OCI-LY1 (cell line): ENCODE data around the gene ARHGAP8.

Source experiments
- H2AFZ ChIP-seq: fragments of 200-600 bp; sonication (generic), shearing (Covaris generic); 2 replicates; pipeline ENCODE4 v1.6.0; 2014; ENCODE audit warnings: antibody characterized with exemption, mild to moderate bottlenecking, low read length
- H3F3A ChIP-seq: fragments of 200-600 bp; sonication (generic), shearing (Covaris generic); 2 replicates; pipeline ENCODE4 v1.6.0; 2014; ENCODE audit warnings: mild to moderate bottlenecking, antibody characterized with exemption, low read length, moderate library complexity; ENCODE audit not compliant: insufficient read depth
- H3K27ac ChIP-seq: fragments of 200-600 bp; sonication (generic); 2 replicates; pipeline ENCODE4 v1.5.1; 2014; ENCODE audit warnings: low read length, mixed run types, mild to moderate bottlenecking, low read depth; ENCODE audit not compliant: poor library complexity, severe bottlenecking
- H3K27me3 ChIP-seq: fragments of 200-600 bp; sonication (generic); 2 replicates; pipeline ENCODE4 v1.6.0; 2014; ENCODE audit warnings: antibody characterized with exemption, mild to moderate bottlenecking, low read length, moderate library complexity; ENCODE audit not compliant: insufficient read depth
- H3K36me3 ChIP-seq: fragments of 200-600 bp; sonication (generic); 2 replicates; pipeline ENCODE4 v1.6.1; 2014; ENCODE audit warnings: mild to moderate bottlenecking, antibody characterized with exemption, low read length, moderate library complexity, mixed read lengths; ENCODE audit not compliant: insufficient read depth
- H3K4me1 ChIP-seq: fragments of 200-600 bp; sonication (generic); 2 replicates; pipeline ENCODE4 v1.5.1; 2014; ENCODE audit warnings: mild to moderate bottlenecking, low read length, moderate library complexity; ENCODE audit not compliant: insufficient read depth, severe bottlenecking
- H3K4me2 ChIP-seq: fragments of 200-600 bp; sonication (generic), shearing (Covaris generic); 2 replicates; pipeline ENCODE4 v1.6.1; 2014; ENCODE audit warnings: low read length
- H3K4me3 ChIP-seq: fragments of 200-600 bp; sonication (generic); 2 replicates; pipeline ENCODE4 v1.5.1; 2014; ENCODE audit warnings: low read length, low read depth, mild to moderate bottlenecking, mixed read lengths; ENCODE audit not compliant: poor library complexity, severe bottlenecking
- H3K79me2 ChIP-seq: fragments of 200-600 bp; shearing (Covaris generic); 2 replicates; pipeline ENCODE4 v1.6.1; 2016; ENCODE audit warnings: mixed run types, low read length, mixed read lengths; ENCODE audit not compliant: insufficient read depth
- H3K9ac ChIP-seq: fragments of 200-600 bp; sonication (generic), shearing (Covaris generic); 2 replicates; pipeline ENCODE4 v1.6.1; 2014; ENCODE audit warnings: mild to moderate bottlenecking, low read length, mixed read lengths
- H3K9me2 ChIP-seq: fragments of 200-600 bp; sonication (generic), shearing (Covaris generic); 2 replicates; pipeline ENCODE4 v1.6.1; 2014; ENCODE audit warnings: low read depth, mild to moderate bottlenecking, low read length, mixed read lengths
- H3K9me3 ChIP-seq: fragments of 200-600 bp; shearing (Covaris generic); 2 replicates; pipeline ENCODE4 v1.6.1; 2014; ENCODE audit warnings: low read length, mixed read lengths
- H4K20me1 ChIP-seq: fragments of 200-600 bp; sonication (generic), shearing (Covaris generic); 2 replicates; pipeline ENCODE4 v1.6.0; 2016; ENCODE audit warnings: mild to moderate bottlenecking, low read length; ENCODE audit not compliant: insufficient read depth
- EZH2 ChIP-seq: fragments of 200-600 bp; sonication (generic), shearing (Covaris generic); IDR thresholded peaks from 2 replicates; pipeline ENCODE4 v1.8.0; 2017; ENCODE audit warnings: borderline replicate concordance, mixed run types, mild to moderate bottlenecking, antibody characterized with exemption, low read length, moderate library complexity, mixed read lengths
- TF ChIP-seq, protein P1 (sequence below): fragments of 200-600 bp; sonication (generic), shearing (Covaris generic); IDR thresholded peaks from 2 replicates; pipeline ENCODE4 v1.5.1; 2017; ENCODE audit warnings: mild to moderate bottlenecking, antibody characterized with exemption, low read length, moderate library complexity, mixed read lengths

ARHGAP8 gene

DNA sequence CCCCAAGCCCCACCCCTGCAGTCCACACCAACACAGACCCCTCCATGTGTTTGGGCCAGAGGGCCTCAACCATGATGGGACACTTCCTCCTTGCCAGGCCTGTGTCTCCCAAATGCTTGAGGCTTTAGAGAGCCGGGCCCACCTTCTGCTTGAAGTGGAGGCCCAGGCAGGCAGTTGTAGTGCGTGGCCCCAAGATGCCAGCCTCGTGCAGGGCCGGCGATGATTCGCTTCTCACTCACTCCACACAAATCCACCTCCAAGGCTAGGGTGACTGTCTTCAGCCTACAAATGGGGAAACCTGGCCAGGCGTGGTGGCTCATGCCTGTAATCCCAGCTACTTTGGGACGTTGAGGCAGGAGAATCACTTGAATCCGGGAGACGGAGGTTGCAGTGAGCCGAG is 44.6 kb upstream of the ARHGAP8 start:
- H4K20me1 ChIP-seq, result no peaks in the 10 kb centered on the region
- H3K4me1 ChIP-seq, result no peaks in the 10 kb centered on the region
- H3K27me3 ChIP-seq, result no peaks in the 10 kb centered on the region; the same call in 1 of the 2 replicates
- no peak overlapping the region for H3K27ac ChIP-seq
- H3K79me2 ChIP-seq, result no peaks in the 10 kb centered on the region
- H3K4me2 ChIP-seq, result no peak overlapping the region
- H3K9me3 ChIP-seq, result no peaks in the 10 kb centered on the region
- no peak overlapping the region for H2AFZ ChIP-seq
- no peak for TF ChIP-seq EZH2
- TF ChIP-seq, protein P1, sequence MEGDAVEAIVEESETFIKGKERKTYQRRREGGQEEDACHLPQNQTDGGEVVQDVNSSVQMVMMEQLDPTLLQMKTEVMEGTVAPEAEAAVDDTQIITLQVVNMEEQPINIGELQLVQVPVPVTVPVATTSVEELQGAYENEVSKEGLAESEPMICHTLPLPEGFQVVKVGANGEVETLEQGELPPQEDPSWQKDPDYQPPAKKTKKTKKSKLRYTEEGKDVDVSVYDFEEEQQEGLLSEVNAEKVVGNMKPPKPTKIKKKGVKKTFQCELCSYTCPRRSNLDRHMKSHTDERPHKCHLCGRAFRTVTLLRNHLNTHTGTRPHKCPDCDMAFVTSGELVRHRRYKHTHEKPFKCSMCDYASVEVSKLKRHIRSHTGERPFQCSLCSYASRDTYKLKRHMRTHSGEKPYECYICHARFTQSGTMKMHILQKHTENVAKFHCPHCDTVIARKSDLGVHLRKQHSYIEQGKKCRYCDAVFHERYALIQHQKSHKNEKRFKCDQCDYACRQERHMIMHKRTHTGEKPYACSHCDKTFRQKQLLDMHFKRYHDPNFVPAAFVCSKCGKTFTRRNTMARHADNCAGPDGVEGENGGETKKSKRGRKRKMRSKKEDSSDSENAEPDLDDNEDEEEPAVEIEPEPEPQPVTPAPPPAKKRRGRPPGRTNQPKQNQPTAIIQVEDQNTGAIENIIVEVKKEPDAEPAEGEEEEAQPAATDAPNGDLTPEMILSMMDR, result no peak
- no peak overlapping the region for H3K4me3 ChIP-seq
- no peak overlapping the region for H3K9ac ChIP-seq
- no peaks in the 10 kb centered on the region for H3K9me2 ChIP-seq
- H3K36me3 ChIP-seq, result no peaks in the 10 kb centered on the region
- no peaks in the 10 kb centered on the region for H3F3A ChIP-seq

DNA sequence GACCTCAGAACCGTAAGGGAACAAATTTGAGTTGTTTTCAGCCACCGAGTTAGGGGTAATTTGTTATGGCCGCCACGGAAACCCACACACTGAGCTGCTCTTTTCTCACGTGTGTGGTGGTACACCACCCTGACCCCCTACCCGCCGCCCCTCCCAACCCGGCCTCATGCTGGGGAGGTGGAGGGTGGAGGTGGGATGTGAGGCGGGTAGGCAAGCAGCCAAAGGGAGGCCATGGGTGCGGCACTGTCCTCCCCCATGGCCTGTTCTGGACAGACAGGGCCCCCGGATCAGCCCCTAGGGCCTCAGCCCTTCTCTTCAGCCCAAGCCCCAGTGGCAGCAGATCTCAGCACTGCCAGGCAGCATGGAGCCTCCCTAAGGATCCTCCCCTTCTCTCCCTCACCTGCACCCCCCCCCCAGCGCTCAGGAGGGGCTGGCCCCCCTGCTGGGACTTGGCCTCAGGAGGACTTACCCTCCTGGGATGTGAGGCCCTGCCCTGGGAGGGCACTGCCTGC is 42.4 kb upstream of the ARHGAP8 start:
- Histone ChIP-seq H3K9me3 (no peaks in the 10 kb centered on the region), H3K79me2 (no peaks in the 10 kb centered on the region), H3K4me3 (no peak overlapping the region), H3F3A (no peaks in the 10 kb centered on the region), H2AFZ (no peak overlapping the region), H3K9me2 (no peaks in the 10 kb centered on the region), H3K27ac (no peak overlapping the region), H3K9ac (no peak overlapping the region), H3K27me3 (no peaks in the 10 kb centered on the region; the same call in 1 of the 2 replicates), H4K20me1 (no peaks in the 10 kb centered on the region), H3K4me1 (no peaks in the 10 kb centered on the region), H3K36me3 (no peaks in the 10 kb centered on the region), H3K4me2 (no peak overlapping the region)
- TF ChIP-seq, protein P1, result no peak
- no peak for TF ChIP-seq EZH2

DNA sequence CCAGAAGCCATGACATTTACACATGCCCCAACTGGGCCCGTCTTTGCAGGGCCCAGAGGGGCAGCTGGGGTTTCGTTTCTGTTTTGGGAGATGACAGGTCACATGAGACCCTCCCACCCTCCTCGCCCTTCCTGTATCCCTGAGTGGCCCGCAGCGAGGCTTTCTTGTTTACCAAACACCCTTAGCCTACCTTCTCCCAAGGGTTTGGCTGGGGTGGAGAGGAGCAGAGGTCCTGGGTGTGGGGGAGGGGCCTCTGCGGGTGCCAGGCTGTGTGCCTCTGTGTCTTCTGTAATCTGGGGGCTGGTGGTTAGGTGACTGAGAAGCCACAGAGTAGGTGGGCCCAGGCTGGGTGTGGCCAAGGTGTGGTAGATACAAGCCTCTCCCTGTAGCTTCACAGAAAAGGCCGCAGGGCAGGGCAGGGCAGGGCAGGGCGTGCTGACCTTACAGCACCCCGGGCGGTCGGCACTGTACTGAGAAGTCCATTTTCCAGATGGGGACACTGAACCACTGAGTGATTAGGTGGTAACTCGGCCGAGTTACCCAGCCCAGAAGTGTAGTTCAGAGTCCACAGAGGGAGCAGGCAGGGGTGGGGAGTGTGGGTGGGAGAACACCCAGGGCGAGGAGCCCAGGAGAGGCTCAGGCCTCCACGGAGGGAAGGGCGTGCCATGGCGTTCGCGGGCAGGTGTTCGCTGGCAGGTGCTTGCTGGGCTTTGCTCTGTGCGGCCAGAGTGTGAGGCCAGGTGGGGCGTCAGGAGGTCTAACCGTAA is 41.7 kb upstream of the ARHGAP8 start:
- no peaks in the 10 kb centered on the region for H3F3A ChIP-seq
- no peak overlapping the region for H3K4me2 ChIP-seq
- H3K4me3 ChIP-seq, result no peak overlapping the region
- no peaks in the 10 kb centered on the region for H3K9me3 ChIP-seq
- H4K20me1 ChIP-seq, result no peaks in the 10 kb centered on the region
- no peaks in the 10 kb centered on the region for H3K27me3 ChIP-seq
- H2AFZ ChIP-seq, result no peak overlapping the region
- TF ChIP-seq, protein P1, result no peak
- no peak for TF ChIP-seq EZH2
- H3K9ac ChIP-seq, result no peak overlapping the region
- no peaks in the 10 kb centered on the region for H3K4me1 ChIP-seq
- no peaks in the 10 kb centered on the region for H3K9me2 ChIP-seq
- H3K27ac ChIP-seq, result no peak overlapping the region
- H3K79me2 ChIP-seq, result no peaks in the 10 kb centered on the region
- H3K36me3 ChIP-seq, result no peaks in the 10 kb centered on the region
